ENCODE results near the gene TBX4. TPM values are rescaled to one million over a fixed set of nuclear protein-coding genes. Genes with fewer than 3 reads are reported as not detected.

TBX4 gene
- polyA plus RNA-seq, 1 donor = 0.18 TPM

DNA sequence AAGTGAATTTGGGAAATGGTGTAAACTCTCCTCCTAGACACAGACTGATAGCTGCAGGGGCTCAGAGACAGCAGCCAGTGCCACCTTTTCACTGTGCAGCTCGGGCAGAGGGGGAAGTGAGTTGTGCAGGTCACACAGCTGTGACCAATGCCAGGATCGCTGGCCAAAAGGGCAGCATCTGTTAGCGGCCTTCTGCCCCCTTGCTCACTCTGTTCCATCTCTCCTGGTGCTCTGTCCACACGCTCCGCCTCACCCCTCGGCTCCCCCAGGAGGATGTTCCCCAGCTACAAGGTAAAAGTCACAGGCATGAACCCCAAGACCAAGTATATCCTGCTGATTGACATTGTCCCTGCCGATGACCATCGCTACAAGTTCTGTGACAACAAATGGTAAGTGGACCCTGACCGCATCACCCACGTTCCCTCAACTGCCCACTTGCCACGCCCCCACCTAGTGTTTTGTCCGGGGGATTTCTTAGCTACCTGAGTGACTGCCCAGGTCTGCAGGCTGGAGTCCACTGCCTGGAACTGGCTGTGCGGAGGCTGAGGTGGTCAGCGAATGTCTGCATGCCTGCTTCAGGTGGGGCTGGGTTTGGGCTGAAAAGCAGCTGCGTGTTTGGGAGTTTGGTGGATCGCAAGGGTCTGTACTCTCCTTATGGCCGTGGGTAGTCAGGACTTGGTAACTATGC, 13.5 kb downstream of the TBX4 start:
- no peak for DNase-seq

DNA sequence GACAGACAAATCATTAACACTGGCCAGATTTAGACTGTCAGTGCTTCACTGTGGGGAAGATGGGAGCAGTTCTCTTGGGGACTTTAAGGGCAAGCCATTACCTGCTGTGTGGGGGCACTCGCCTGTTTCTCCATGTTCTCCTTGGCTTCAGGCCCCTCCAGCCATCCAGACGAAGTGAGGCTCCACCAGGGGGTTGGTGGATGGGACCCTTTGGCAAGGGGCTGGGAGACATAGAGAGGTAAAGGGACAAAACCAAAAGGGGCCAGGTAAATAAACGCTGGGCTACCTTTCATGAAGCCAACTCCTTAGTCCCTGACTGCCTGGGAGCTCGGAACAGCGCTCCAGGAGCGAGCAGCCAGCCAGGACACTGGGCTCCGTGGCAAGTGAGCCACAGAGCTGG, 14.0 kb downstream of the TBX4 start:
- DNase-seq = no peak

DNA sequence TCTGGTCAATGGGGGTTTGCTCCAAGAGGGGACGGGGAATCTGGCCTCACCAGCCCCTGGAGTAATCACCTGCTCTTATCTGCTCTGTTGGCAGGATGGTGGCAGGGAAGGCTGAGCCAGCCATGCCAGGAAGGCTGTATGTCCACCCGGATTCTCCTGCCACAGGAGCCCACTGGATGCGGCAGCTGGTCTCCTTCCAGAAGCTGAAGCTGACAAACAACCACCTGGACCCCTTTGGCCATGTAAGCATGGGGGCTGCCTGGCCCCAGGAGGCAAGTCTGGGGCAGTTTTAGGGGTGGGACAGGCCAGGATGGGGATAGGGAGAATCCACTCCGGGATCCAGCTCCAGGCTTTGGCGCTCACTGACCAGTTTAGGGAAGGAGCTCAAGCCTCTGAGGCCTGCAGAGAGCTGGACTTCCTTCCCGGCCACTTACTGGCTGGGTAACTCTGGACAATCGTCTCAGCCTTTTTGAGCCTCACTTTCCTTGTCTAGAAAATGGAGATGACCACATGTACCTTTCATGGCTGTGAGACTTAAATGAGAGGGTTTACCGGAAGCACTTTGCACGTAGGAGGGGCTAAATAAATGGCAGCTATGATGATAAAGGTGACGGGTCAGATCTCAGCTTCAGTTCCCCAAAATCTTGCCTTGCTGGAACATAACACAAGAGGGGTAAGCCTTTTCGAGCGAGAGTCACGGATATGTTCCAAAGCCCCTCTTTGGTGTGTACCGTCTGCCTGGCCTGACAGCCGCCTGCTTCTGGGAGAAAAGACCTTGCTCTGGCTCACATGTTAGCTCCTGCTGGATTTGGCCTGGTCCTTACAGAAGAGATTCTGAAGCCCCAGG, 15.4 kb downstream of the TBX4 start:
- DNase-seq = no peak

GRCh38 chr17:61468263-61468907, 16.2 kb downstream of the TBX4 start:
- DNase-seq = no peak

GRCh38 chr17:61469474-61469873, 17.3 kb downstream of the TBX4 start:
- DNase-seq = no peak

DNA sequence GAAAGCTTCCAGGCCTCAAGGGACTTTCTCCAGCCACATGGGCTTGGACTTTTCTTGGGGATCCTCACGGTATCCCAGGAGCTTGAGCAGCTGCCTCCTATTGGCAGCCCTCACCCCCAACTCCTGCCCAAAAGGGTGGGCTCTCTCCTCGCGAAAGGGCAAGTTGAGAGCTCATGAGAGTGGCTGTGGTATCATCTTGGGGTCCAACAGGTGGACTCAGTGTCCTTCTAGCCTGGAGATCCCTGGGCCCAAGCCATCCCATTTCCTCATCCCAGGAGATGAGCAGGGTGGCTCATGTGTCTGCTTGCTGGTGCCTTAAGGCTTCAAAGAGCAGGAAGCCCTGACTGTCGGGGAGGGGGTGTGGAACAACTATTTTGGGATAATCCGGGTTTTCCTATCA, 17.7 kb downstream of the TBX4 start:
- no peak for DNase-seq

DNA sequence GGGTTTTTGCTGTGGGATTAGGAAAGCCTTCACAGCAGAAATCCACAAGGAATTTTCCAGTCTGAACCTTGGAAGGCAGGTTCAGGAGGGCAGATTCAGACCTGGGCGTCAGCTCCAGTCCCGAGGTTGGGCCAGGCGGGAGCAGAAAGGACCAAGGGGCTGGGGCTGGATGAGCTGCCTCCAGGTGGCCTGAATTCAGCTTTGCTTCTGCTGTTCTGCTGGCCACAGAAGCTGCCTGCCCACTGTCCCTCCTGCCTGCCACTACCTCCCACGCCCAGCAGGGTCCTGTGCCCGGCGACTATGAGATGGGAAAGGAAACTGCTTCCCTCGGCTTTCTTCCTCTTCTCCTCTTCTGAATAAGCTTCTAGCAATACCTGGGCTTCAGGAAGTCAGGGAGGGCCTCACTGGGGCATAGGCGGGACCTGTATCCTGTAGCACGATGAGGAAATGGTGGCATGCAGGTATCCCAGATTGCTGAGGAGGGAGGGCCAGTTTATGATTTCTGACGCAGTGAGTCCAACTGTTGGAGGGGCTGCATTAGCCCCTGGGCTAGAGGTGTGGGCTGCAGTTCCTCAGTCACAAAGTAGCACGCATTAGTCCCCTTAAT, 18.4 kb downstream of the TBX4 start:
- no peak for DNase-seq

DNA sequence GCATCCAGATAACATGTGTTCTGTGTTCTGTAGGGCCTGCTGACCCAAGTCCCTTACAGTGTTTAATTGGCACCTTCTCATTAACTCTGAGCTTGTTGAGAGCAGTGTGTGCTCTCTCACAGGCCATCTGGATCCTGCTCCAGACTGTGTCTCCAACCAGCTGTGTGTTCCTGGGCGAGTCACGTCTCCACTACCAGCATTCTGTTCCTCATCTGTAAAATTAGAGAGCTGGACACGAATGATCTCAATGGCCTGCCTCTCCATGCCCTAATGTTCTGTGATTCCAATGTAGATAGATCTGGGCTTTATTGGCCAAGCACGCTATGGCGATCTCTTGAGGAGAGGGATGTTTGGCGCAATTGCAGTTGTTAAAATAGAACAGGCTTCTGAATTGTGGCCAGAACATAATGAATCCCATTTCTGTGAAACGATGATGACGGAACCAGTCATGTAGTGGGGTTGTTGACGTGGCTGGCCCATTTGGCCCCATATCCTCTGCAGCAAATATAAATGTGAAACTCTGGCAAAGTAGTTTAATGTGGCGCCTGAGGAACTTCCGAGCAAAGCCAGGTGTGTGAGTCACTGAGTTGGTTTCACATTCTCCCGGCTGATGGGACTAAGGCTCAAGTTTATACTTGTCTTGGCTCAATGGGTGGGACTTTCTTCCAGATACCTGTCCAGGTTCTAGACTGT, 22.2 kb downstream of the TBX4 start:
- DNase-seq = no peak

DNA sequence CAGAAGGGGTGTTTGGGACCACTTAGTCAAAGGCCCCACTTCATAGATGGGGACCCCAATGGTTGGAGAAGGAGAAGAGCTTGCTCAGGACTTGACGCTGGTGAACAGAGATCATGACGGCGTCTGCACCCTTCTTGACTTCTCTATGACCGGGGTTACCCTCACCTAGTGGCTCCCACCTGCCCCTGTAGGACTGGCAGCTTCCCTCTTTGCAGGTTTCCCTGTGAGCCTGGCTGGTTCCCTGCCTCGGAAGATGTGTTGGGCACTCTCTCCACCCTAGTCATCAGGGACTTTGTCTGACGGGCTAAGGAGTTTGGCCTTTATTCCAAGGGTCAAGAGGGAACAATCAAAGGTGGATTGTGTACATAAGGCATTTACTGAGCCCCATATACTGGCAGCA, 22.7 kb downstream of the TBX4 start:
- DNase-seq = no peak

DNA sequence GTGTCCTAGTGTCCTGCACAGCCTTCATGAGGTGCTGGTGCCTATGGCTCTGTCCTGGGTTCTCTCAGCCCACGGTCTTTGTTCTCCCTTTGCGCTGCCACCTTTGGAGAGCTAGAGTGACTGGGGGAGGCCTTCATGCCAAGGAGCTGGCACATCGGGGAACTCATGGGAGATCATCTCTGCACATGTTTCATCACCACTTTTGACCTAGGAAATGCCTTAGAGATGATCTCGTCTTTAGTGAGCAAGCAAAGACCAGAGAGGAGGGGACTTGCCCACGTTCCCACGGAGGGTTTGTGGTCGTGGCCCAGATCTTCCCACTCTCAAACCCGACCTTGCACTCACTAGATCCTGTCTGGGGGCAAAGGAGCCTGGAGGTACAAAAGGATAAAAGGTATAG, 23.5 kb downstream of the TBX4 start:
- no peak for DNase-seq

GRCh38 chr17:61476476-61477203, 24.4 kb downstream of the TBX4 start:
- DNase-seq = no peak

GRCh38 chr17:61477204-61477834, 25.1 kb downstream of the TBX4 start:
- no peak for DNase-seq

DNA sequence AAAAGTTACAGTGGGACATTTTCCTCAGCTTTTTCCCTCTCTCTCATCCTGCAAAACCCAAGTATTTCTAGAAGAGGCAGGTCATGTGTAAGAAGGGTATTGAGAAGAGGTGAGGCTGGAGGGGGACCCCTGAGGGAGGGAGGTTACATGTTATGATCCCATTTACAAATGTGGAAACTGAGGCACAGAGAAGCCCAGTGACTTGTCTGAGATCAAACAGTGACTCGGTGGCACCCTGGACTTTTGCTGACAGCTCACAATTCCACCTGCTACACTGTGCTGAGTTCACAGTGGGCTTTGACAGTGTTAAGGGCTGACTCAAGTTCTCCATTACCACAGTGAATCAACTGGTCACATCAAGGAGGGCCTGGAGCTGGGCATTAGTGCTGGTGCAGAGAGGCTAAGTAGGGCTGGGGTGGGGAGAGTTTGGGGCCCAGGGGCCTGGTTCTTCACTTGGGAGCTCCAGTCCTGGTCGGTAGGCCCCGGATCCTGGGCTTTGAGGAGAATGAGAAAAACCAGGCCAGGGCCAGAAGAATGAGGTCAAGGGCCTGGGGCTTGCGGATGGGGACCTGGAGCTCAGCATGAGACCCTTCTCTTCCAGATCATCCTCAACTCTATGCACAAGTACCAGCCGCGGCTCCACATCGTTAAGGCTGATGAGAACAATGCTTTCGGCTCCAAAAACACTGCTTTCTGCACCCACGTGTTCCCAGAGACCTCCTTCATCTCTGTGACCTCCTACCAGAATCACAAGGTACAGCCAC, 26.0 kb downstream of the TBX4 start:
- DNase-seq = no peak

DNA sequence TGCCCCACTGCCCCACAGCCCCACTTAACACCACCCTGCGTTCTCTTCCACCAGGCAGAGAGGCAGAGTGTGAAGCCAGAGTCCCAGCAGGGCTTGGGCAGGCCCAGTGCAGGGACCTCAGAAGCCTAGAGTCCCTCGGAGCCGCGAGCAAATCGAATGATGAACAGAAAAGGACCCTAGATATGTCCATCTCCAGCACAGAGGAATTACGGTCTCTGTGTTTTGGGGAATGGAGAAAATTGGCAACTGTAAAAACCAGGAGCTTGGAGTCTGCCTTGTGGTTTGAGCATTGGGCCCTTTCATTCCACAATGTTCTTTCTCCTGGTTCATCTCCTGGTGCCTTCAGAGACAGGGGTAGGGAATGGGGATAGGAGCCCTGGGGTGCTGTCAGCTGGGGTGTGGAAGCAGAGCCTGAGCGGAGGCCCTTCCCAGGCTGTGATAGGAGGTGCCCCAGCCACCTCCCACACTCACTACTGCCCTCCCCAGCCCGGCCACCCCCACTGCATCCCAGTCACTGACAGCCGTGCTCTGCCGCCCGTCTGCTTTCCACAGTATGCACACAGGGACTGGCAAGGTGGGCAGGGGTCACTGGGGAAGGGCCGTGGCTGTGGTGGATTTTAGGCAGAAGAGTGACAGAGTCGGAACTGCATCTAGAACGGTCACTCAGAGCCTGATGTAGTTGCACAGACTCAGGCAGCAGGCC, 26.7 kb downstream of the TBX4 start:
- DNase-seq = no peak

- no peak for DNase-seq
These were observed 27.5 kb downstream of the TBX4 start for GRCh38 chr17:61479493-61480413.

- DNase-seq = no peak
These were observed 28.2 kb downstream of the TBX4 start for GRCh38 chr17:61480414-61480807.

- DNase-seq = no peak
These were observed 29.2 kb downstream of the TBX4 start for GRCh38 chr17:61481421-61481820.

GRCh38 chr17:61482467-61482866, 30.2 kb downstream of the TBX4 start:
- no peak for DNase-seq

- no peak for DNase-seq
These were observed 31.5 kb downstream of the TBX4 start for GRCh38 chr17:61483778-61484116.
